SJCRH30 (cell line): Measurements from ENCODE around the gene AHI1. TPM values are rescaled to one million over a fixed set of nuclear protein-coding genes. Genes with fewer than 3 reads are reported as not detected.

Experiments used
- DNase-seq, 2 experiments: peaks; one replicate each; pipeline ENCODE4 v3.0.0-alpha.2; 2015 to 2020
- H3K27ac ChIP-seq: fragments of 250-450 bp; sonication (Bioruptor Pico); 2 replicates; pipeline ENCODE4 v1.5.1; 2020; ENCODE audit warnings: mild to moderate bottlenecking, moderate library complexity
- H3K27me3 ChIP-seq: fragments of 250-450 bp; sonication (Bioruptor Pico); 2 replicates; pipeline ENCODE4 v1.5.1; 2020; ENCODE audit warnings: mild to moderate bottlenecking, moderate library complexity
- H3K36me3 ChIP-seq: fragments of 250-450 bp; sonication (Bioruptor Pico); 2 replicates; pipeline ENCODE4 v1.5.1; 2020; ENCODE audit warnings: mild to moderate bottlenecking, moderate library complexity
- H3K4me1 ChIP-seq: fragments of 250-450 bp; sonication (Bioruptor Pico); 2 replicates; pipeline ENCODE4 v1.5.1; 2020; ENCODE audit warnings: mild to moderate bottlenecking, moderate library complexity
- H3K4me3 ChIP-seq: fragments of 250-450 bp; sonication (Bioruptor Pico); 2 replicates; pipeline ENCODE4 v1.5.1; 2020; ENCODE audit warnings: mild to moderate bottlenecking, moderate library complexity
- H3K9me3 ChIP-seq: fragments of 250-450 bp; sonication (Bioruptor Pico); replicated peaks from 2 replicates; pipeline ENCODE4 v1.5.1; 2020; ENCODE audit warnings: mild to moderate bottlenecking, moderate library complexity
- total RNA-seq: library from RNA; depleted of rRNA; stranded (reverse); fragments of >200 nt; shearing (Covaris generic); gene quantifications from 2 replicates; pipeline ENCODE4 v1.2.3, GENCODE V29; 2014

The AHI1 gene
- total RNA-seq, 1 experiment from 2014 or later: 17.8 TPM

- Histone ChIP-seq H3K4me3 (no peak overlapping the region), H3K4me1 (no peaks in the 10 kb centered on the region), H3K9me3 (no peaks in the 10 kb centered on the region), H3K36me3 (no peaks in the 10 kb centered on the region), H3K27me3 (no peaks in the 10 kb centered on the region), H3K27ac (no peak overlapping the region)
- DNase-seq: no peak
These were observed 173.0 kb downstream of the AHI1 start for GRCh38 chr6:135324531-135324930.

DNA sequence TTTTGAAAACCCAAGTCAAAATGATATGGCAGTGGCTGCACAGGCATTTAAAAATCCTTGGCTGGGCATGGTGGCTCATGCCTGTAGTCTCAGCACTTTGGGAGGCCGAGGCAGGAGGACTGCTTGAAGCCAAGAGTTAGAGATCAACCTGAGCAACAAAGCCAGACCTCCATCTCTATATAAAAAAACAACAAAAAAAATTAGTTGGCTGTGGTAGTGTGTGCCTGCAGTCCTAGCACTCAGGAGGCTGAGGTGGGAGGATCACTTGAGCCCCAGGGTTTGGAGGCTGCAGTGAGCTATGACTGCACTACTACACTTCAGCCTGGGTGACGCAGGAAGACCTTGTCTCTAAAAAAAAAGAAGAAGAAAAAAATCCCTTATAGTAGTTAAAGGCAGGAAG is 173.6 kb downstream of the AHI1 start:
- no peaks in the 10 kb centered on the region for H3K27me3 ChIP-seq
- no peaks in the 10 kb centered on the region for H3K4me1 ChIP-seq
- no peak overlapping the region for H3K27ac ChIP-seq
- no peak for DNase-seq
- H3K9me3 ChIP-seq: no peaks in the 10 kb centered on the region
- no peak overlapping the region for H3K4me3 ChIP-seq
- no peaks in the 10 kb centered on the region for H3K36me3 ChIP-seq

- Histone ChIP-seq H3K27me3 (no peaks in the 10 kb centered on the region), H3K36me3 (no peaks in the 10 kb centered on the region), H3K9me3 (no peaks in the 10 kb centered on the region), H3K4me3 (no peak overlapping the region), H3K27ac (no peak overlapping the region), H3K4me1 (no peaks in the 10 kb centered on the region)
- DNase-seq: no peak
These were observed 174.3 kb downstream of the AHI1 start for GRCh38 chr6:135323202-135323668.

DNA sequence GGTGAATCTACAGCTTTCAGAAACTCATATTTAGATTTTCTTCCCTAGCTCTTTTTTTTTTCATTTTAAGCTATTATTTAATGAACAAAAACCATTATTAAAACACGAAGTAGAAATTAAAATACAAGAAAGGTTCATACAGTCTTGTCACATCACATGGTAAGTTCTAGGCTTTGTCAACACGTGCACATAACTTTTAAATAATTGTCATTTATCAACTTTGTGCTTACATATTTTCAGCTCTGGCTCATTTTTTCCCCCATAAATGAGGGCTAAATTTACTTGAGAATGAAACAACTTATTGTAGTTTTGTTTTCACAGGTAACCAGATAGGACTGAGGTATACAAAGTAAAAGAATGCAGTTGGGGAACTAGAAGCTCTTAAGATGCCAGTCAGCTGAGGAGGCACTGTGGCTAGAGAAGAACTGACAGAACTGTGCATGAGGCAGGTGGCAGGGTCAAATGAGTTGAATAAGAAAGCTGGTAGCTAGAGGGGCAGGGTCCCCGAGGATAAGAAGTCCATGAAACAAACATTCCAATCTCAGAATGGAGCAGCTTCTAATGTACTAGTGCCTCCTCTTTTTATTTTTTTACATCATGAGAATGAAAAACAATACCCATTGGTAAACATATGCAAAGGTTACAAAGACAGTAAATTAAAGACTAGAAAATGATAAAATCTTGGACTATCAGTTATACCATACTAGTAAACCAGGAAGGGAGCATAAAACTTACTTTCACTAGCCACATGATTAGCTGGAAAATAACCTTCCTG is 174.9 kb downstream of the AHI1 start:
- DNase-seq: no peak
- Histone ChIP-seq H3K27ac (no peak overlapping the region), H3K36me3 (no peaks in the 10 kb centered on the region), H3K4me1 (no peaks in the 10 kb centered on the region), H3K27me3 (no peaks in the 10 kb centered on the region), H3K4me3 (no peak overlapping the region), H3K9me3 (no peaks in the 10 kb centered on the region)

DNA sequence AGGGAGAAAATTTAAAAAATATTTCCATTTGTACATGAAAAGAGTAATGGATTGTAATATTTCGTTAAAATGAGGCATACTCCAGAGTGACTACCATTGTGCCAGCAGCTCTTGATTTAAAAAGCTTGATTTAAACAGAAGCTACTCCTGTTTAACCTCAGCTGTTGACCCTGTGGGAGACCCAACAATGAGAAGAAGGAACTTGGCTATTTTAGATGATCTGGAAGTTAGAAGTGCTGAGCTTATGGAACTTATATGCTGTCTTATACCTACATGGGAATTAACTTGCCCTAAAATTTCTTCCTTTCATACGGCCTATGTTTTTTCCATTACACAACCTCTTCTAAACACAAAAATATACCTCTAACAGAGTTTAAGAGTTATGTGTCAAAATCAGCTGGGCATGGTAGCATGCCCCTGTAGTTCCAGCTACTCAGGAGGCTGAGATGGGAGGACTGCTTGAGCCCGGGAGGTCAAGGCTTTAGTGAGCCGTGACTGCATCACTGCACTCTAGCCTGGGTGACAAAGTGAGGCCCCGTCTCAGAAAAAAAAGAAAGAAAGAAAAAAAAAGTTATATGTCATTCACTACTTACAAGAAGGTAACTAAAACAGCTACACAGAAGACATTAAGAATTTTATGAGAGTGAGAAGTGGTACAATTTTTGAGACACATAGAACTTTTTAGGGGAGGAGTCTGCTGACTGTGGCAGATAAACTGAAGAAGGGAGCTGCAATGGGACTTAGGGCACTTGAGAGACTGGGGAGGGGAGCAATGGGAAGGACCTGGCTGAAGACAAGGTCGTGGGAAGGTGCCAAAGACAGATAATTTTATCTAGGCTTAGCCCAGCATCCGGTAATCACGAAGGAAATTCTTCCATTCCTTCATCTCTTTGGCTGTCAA is 176.6 kb downstream of the AHI1 start:
- no peaks in the 10 kb centered on the region for H3K9me3 ChIP-seq
- no peaks in the 10 kb centered on the region for H3K4me1 ChIP-seq
- no peaks in the 10 kb centered on the region for H3K27me3 ChIP-seq
- no peaks in the 10 kb centered on the region for H3K36me3 ChIP-seq
- H3K4me3 ChIP-seq: no peak overlapping the region
- no peak overlapping the region for H3K27ac ChIP-seq
- no peak for DNase-seq

GRCh38 chr6:135319819-135320218 is 177.7 kb downstream of the AHI1 start:
- Histone ChIP-seq H3K4me3 (no peak overlapping the region), H3K4me1 (no peaks in the 10 kb centered on the region), H3K27ac (no peak overlapping the region), H3K36me3 (no peaks in the 10 kb centered on the region), H3K9me3 (no peaks in the 10 kb centered on the region), H3K27me3 (no peaks in the 10 kb centered on the region)
- no peak for DNase-seq

DNA sequence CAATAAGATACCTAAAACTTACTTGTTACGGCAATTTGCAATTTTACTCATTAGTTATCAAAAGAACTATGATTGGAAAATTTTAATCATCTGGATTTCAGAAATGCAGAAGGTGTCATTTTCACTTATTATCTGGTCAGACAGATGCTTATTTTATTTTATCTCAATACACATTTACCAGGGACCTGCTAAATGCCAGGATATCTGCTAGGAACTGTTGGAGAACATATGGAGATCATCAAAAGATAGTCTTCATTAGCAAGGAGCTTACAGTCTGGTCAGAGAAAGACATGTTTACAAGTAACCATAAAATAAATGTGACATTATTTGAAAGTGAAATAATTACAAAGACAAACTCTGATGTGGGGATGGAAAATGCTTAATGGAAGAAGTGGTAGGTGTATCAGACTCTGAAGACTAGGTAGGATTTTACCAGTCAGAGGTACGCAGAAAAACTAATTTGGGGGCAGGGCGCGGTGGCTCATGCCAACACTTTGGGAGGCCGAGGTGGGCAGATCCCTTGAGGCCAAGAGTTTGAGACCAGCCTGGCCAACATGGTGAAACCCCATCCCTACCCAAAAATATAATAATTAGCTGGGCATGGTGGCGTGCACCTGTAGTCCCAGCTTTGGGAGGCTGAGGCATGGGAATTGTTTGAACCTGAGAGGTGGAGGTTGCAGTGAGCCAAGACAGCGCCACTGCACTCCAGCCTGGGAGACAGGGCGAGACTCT is 178.6 kb downstream of the AHI1 start:
- Histone ChIP-seq H3K4me3 (no peak overlapping the region), H3K36me3 (no peaks in the 10 kb centered on the region), H3K9me3 (no peaks in the 10 kb centered on the region), H3K27me3 (no peaks in the 10 kb centered on the region), H3K4me1 (no peaks in the 10 kb centered on the region), H3K27ac (no peak overlapping the region)
- DNase-seq: no peak

DNA sequence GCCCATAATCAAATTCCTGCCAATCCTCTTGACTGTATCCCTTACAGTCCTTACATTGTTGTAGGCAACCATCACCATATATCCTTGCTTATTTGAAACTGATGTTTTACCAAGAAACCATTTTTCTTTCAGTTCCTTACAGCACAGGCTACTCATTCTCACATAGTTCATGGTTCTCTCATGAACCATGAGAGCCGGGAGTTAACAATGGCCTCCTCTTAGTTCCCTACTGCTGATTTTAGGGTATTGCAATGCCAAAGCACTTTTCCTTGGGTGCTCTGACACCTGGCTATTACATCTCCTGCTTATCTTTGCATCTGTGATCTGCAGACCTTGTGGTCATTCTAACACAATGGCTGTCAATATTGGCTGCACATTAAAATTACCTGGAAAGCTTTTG is 183.0 kb downstream of the AHI1 start:
- Histone ChIP-seq H3K4me3 (no peak overlapping the region), H3K36me3 (no peaks in the 10 kb centered on the region), H3K4me1 (no peaks in the 10 kb centered on the region), H3K9me3 (no peaks in the 10 kb centered on the region), H3K27ac (no peak overlapping the region), H3K27me3 (no peaks in the 10 kb centered on the region)
- no peak for DNase-seq

DNA sequence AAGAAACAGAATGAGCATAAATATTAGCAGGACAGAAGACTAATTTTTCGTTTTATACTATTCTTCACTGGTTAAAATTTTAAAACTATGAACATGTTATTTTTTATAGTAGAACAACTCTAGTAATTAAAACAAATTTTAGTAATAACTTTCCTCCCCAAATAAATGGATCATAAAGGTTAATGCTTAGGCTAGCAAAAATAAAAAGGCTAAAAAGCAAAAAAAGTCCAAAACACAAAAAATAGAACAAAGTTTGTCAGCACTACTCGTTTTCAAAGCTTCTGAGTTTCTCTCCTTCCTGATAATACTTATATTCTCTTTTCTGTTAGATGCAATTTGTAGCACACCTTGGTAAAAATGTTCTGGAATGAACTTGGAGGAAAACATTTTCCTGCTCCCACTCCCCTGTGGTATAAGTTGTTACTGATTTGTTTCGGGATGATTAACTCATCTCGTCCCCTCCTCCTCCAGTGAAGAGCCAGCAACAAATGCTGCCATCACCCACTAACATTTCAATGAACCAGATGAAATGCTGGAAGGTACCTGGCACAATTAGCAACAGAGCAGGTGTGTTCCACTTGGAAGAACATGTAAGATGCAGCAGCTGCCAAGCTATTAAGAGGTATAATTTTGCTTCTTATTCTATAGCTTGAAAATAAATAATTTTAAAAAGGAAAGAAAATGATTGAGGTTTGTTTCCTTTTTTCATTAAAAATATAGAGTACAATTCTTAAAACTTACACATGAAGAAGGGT is 185.9 kb downstream of the AHI1 start:
- no peaks in the 10 kb centered on the region for H3K27me3 ChIP-seq
- H3K9me3 ChIP-seq: no peaks in the 10 kb centered on the region
- no peak for DNase-seq
- no peaks in the 10 kb centered on the region for H3K4me1 ChIP-seq
- H3K4me3 ChIP-seq: no peak overlapping the region
- H3K27ac ChIP-seq: no peak overlapping the region
- no peaks in the 10 kb centered on the region for H3K36me3 ChIP-seq

- Histone ChIP-seq H3K9me3 (no peaks in the 10 kb centered on the region), H3K36me3 (no peaks in the 10 kb centered on the region), H3K4me1 (no peaks in the 10 kb centered on the region), H3K4me3 (no peak overlapping the region), H3K27ac (no peak overlapping the region), H3K27me3 (no peaks in the 10 kb centered on the region)
- peak in 1 of 2 experiments; percentile 5 for DNase-seq
These were observed 187.2 kb downstream of the AHI1 start for GRCh38 chr6:135310291-135310690.

DNA sequence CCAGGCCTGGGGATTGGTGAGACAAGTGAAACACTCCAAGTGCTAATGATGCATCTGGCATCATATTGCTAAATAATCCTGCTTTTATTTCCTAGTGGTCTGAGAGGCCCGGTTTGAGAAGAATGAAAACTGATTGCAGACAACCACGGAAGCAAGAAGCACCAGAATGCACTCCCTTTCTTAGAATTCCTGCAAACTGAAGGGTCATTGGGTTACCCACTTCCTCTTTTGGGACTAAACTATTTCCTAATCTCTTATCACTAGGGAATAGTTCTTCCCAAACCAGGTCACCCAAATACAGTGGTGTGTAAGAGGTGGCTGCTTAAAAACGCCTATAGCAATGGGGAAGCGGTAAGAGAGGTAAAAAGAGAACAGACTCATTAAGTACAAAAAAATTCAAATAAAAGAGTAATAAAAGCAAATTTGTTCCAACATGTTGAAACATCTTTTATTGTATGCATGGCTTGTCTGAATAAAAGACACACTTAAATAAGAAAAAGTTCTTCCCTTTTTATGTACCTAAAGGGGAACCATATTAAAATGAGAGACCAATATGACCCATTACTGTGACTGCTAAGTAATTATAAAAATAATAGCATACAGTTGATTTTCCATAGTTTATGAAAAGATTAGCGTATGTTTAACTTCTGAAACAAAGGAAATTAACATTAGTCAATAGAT is 190.7 kb downstream of the AHI1 start:
- Histone ChIP-seq H3K27me3 (no peaks in the 10 kb centered on the region), H3K9me3 (no peaks in the 10 kb centered on the region), H3K27ac (no peak overlapping the region), H3K36me3 (no peaks in the 10 kb centered on the region), H3K4me1 (no peaks in the 10 kb centered on the region), H3K4me3 (no peak overlapping the region)
- DNase-seq: no peak

GRCh38 chr6:135306166-135306565 is 191.4 kb downstream of the AHI1 start:
- Histone ChIP-seq H3K27ac (no peak overlapping the region), H3K4me1 (no peaks in the 10 kb centered on the region), H3K27me3 (no peaks in the 10 kb centered on the region), H3K4me3 (no peak overlapping the region), H3K9me3 (no peaks in the 10 kb centered on the region), H3K36me3 (no peaks in the 10 kb centered on the region)
- DNase-seq: no peak

DNA sequence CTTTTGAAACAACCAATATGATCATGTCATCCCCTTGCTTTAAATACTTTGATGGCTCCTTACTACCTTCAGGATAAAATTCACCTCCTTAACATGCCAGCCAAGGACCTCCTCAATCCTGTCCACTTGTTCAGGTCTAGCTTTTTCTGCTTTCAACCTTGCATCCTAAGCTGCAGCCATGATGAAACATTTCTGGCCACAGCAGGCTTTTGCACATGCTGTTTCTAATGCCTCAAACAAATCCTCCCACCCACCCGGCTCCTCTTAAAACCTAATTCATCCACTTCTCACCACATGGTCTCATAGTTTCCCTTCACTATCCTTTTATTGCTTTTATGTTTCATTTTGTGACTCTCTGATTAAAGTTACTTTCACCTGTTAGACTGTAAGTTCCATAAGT is 191.9 kb downstream of the AHI1 start:
- Histone ChIP-seq H3K27me3 (no peaks in the 10 kb centered on the region), H3K4me1 (no peaks in the 10 kb centered on the region), H3K4me3 (no peak overlapping the region), H3K27ac (no peak overlapping the region), H3K9me3 (no peaks in the 10 kb centered on the region), H3K36me3 (no peaks in the 10 kb centered on the region)
- no peak for DNase-seq

DNA sequence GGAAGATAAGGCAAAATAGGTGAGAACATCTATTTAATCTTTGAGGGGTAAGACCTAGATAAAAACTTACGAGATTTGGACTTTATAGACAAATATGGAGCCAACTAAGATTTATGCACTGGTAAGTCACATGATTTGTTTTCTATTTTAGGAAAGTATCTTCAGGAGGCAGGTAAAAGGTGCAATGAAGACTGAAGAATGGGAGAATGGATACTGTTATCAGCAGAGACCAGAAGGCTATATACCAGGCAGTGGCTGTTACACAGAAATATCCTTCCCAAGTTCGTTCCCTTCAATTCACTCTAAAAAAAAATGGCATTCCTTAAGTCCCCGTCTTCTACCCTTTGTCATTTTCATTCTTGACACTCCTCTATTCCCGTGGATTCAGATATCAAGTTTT is 192.7 kb downstream of the AHI1 start:
- Histone ChIP-seq H3K36me3 (no peaks in the 10 kb centered on the region), H3K27me3 (no peaks in the 10 kb centered on the region), H3K4me1 (no peaks in the 10 kb centered on the region), H3K9me3 (no peaks in the 10 kb centered on the region), H3K27ac (no peak overlapping the region), H3K4me3 (no peak overlapping the region)
- DNase-seq: no peak
